Mesothelial cell of epicardium (in vitro differentiated cells): Measurements from ENCODE around the gene SMAD6. TPM values are rescaled to one million over a fixed set of nuclear protein-coding genes. Genes with fewer than 3 reads are reported as not detected.
A peak's percentile ranks its signal among the peaks of the same experiment; 100 is the strongest.

Experiments
- DNase-seq, 2 experiments: peaks; one replicate each; pipeline ENCODE4 v3.0.0; 2021; ENCODE audit warnings: low spot score in 2 of 2; ENCODE audit not compliant: unreplicated experiment in 2 of 2
- H3K27ac Mint-ChIP-seq: 2 replicates; pipeline ENCODE4 v1.8.0; 2021; ENCODE audit warnings: mixed read lengths
- H3K27me3 Mint-ChIP-seq: 2 replicates; pipeline ENCODE4 v1.8.0; 2021; ENCODE audit warnings: low read depth, mixed read lengths
- H3K36me3 Mint-ChIP-seq: 2 replicates; pipeline ENCODE4 v1.8.0; 2021; ENCODE audit warnings: mixed read lengths
- H3K4me1 Mint-ChIP-seq: 2 replicates; pipeline ENCODE4 v1.8.0; 2021; ENCODE audit warnings: mixed read lengths
- H3K4me3 Mint-ChIP-seq: 2 replicates; pipeline ENCODE4 v1.8.0; 2021; ENCODE audit warnings: mild to moderate bottlenecking, moderate library complexity, mixed read lengths
- H3K9me3 Mint-ChIP-seq: 2 replicates; pipeline ENCODE4 v1.8.0; 2021; ENCODE audit warnings: mixed read lengths
- CTCF ChIP-seq: fragments of 200-600 bp; sonication (generic); IDR thresholded peaks from one replicate; pipeline ENCODE4 v1.5.0; 2021; ENCODE audit warnings: antibody characterized with exemption; ENCODE audit not compliant: unreplicated experiment
- total RNA-seq: library from RNA; stranded (reverse); gene quantifications from 3 replicates; pipeline ENCODE4 v1.2.1, GENCODE V29; 2021

The SMAD6 gene
- total RNA-seq, 1 donor from 2014 or later, result 176 TPM

GRCh38 chr15:66675446-66675845, 26.6 kb upstream of the SMAD6 start:
- no peak for TF ChIP-seq CTCF
- Mint-ChIP-seq H3K4me3 (no peak overlapping the region), H3K27ac (peak overlapping the region; percentile 78), H3K27me3 (no peaks in the 10 kb centered on the region), H3K4me1 (peaks cover 68% of the 10 kb centered on the region), H3K36me3 (no peaks in the 10 kb centered on the region), H3K9me3 (no peaks in the 10 kb centered on the region)
- DNase-seq, result no peak

- H3K4me1 Mint-ChIP-seq, result peaks cover 62% of the 10 kb centered on the region
- peaks cover 11% of the 10 kb centered on the region for H3K36me3 Mint-ChIP-seq
- no peak for DNase-seq
- no peaks in the 10 kb centered on the region for H3K27me3 Mint-ChIP-seq
- TF ChIP-seq CTCF, result no peak
- H3K27ac Mint-ChIP-seq, result peak overlapping the region; percentile 98
- no peak overlapping the region for H3K4me3 Mint-ChIP-seq
- peaks cover 12% of the 10 kb centered on the region for H3K9me3 Mint-ChIP-seq
Measured at GRCh38 chr15:66677336-66677735, 24.7 kb upstream of the SMAD6 start.

- no peak for TF ChIP-seq CTCF
- Mint-ChIP-seq H3K27ac (peak overlapping the region; percentile 98), H3K4me3 (peak overlapping the region; percentile 26), H3K36me3 (peaks cover 11% of the 10 kb centered on the region), H3K9me3 (peaks cover 16% of the 10 kb centered on the region), H3K4me1 (peaks cover 57% of the 10 kb centered on the region), H3K27me3 (no peaks in the 10 kb centered on the region)
- DNase-seq, result no peak
Measured at GRCh38 chr15:66679061-66679656, 22.9 kb upstream of the SMAD6 start.

- no peak for TF ChIP-seq CTCF
- DNase-seq, result peak; percentile 43 to 76
- no peaks in the 10 kb centered on the region for H3K27me3 Mint-ChIP-seq
- H3K4me3 Mint-ChIP-seq, result peak overlapping the region; percentile 26
- peaks cover 57% of the 10 kb centered on the region for H3K4me1 Mint-ChIP-seq
- H3K9me3 Mint-ChIP-seq, result peaks cover 16% of the 10 kb centered on the region
- peak overlapping the region; percentile 98 for H3K27ac Mint-ChIP-seq
- H3K36me3 Mint-ChIP-seq, result peaks cover 11% of the 10 kb centered on the region
Measured at GRCh38 chr15:66679657-66680108, 22.4 kb upstream of the SMAD6 start.

GRCh38 chr15:66680502-66680901, 21.5 kb upstream of the SMAD6 start:
- no peak for TF ChIP-seq CTCF
- no peaks in the 10 kb centered on the region for H3K27me3 Mint-ChIP-seq
- H3K4me3 Mint-ChIP-seq, result no peak overlapping the region
- peaks cover 16% of the 10 kb centered on the region for H3K9me3 Mint-ChIP-seq
- H3K27ac Mint-ChIP-seq, result peak overlapping the region; percentile 98
- no peak for DNase-seq
- peaks cover 53% of the 10 kb centered on the region for H3K4me1 Mint-ChIP-seq
- H3K36me3 Mint-ChIP-seq, result peaks cover 11% of the 10 kb centered on the region
